Right forelimb (tissue), 1 donor: ENCODE results near the gene CDHR4.
"Not testable (repeated sequence)": the region's sequence is repeated elsewhere in the genome, so short reads cannot be mapped to it uniquely, and the experiment has no call there.

Experiments
- DNase-seq: peaks from one replicate; pipeline ENCODE4 v3.0.0-alpha.2; 2018

Gene CDHR4

DNA sequence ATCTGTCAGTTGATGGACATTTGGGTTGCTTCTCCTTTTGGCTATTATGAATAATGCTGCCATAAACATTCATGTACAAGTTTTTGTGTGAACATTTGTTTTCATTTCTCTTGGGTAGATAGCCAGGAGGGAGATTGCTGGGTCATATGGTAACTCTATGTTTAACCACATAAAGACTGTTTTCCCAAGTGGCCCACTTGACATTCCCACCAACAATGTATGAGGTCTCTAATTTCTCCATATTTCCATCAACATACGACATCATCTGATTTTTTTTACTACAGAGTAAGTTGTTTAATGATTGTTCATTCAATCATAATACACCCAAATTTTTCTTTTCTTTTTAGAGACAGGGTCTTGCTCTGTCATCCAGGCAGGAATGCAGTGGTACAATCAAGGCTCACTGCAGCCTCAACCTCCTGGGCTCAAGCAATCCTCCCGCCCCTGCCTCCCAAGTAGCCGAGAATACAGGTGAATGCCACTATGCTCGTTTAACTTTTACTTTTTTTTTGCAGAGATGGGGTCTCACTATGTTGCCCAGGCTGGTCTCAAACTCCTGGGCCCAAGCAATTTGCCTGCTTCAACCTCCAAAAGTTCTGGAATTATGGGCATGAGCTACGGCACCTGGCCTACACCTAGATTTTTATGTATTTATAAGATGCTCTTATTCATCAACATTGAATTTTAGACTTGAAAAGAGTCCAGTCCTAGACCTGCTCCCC lies 20.2 kb downstream of the CDHR4 start:
- no peak for DNase-seq

DNA sequence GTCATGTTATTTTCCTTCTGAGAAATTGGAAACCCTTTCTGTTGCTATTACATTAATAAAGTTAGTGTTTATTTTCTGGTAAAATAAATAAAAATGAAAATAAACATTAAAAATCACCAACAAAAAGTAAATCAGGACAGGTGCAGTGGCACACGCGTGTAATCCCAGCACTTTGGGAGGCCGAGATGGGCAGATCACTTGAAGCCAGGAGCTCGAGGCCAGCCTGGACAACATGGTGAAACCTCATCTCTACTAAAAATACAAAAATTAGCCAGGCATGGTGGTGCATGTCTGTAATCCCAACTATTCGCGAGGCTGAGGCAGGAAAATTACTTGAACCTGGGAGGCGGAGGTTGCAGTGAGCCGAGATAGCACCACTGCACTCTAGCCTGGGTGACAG lies 23.6 kb downstream of the CDHR4 start:
- not testable (repeated sequence) for DNase-seq

DNA sequence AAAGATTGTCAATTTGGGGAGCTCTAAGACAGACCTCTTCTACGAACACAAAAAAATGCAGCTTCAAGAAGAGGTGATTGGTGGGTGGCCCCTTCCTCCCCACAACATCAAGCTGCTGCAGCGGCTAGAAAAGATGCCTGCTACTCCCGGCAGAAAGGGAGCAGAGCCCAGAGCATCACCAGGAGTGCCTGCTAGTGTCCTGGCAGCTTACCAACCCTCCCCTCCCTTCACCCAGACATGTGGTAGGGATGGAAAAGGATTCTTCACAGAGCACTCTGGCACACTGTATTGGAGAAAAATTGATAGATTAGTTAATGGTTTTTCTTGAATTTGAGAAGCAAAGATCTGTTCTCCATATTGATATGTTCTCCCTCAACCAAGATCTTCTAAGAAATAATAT lies 24.1 kb downstream of the CDHR4 start:
- DNase-seq: no peak

DNA sequence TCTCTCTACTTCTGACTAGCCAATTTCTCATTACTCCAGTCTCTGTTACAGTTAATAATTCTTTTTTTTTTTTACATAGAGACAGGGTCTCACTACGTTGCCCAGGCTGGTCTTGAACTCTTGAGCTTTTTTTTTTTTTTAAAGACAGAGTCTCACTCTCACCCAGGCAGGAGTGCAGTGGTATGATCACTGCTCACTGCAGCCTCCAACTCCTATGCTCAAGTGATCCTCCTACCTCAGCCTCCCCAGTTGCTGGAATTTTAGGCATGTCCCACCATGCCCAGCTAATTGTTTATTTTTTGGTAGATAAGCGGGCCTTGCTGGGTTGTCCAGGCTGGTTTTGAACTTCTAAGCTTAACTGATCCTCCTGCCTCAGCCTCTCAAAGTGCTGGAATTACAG lies 27.0 kb downstream of the CDHR4 start:
- DNase-seq: no peak

DNA sequence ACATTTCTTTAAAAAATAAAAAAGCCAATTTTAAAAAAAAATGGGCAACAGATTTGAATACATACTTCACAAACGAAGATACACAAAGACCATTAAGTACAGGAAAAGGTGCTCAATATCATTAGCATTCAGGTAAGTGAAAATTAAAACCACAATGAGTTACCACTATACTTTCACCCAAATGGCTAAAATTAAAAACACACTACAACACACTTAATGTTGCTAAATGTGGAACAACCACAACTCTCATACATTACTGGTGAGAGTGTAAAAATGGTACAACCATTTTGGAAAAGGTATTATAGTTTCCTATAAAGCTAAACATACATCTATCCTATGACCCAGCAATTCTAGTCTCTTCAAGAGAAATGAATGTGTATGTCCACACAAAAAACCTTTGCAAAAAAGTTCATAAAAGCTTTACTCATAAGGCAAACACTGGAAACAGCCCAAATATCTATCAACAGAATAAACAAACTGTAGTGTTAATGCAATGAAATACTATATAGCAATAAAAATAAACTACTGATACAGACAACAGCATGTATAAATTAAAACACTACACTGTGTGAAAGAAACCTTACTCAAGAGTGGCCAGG lies 28.2 kb downstream of the CDHR4 start:
- no peak for DNase-seq

DNA sequence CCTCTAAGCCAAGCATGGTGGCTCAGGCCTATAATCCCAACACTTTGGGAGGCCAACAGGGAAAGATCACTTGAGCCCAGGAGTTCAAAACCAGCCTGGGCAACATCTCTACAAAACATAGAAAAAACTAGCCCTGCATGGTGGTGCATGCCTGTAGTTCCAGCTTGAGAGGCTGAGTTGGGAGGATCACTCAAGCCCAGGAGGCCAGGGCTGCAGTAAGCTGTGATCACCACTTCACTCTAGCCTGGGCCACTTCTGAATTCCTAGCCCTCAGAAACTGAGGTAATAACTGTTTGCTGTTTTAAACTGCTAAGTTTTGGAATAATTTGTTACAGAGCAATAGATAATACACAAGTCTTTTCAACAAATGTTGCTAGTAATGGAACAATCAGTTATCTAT lies 29.7 kb downstream of the CDHR4 start:
- DNase-seq: no peak

GRCh38 chr3:49769286-49769915 lies 30.3 kb downstream of the CDHR4 start:
- no peak for DNase-seq

DNA sequence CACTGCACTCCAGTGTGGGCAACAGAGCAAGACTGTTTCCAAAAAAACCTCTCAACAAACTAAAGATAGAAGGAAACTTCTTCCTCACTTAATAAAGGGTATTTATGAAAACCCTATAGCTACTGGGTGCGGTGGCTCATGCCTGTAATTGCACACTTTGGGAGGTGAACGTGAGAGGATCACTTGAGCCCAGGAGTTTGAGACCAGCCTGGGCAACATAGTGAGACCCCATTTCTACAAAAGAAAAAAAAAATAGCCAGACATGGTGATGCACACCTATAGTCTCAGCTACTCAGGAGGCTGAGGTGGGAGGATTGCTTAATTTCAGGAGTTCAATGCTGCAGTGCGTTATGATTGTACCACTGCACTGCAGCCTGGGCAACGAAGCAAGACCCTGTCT lies 35.7 kb downstream of the CDHR4 start:
- no peak for DNase-seq

DNA sequence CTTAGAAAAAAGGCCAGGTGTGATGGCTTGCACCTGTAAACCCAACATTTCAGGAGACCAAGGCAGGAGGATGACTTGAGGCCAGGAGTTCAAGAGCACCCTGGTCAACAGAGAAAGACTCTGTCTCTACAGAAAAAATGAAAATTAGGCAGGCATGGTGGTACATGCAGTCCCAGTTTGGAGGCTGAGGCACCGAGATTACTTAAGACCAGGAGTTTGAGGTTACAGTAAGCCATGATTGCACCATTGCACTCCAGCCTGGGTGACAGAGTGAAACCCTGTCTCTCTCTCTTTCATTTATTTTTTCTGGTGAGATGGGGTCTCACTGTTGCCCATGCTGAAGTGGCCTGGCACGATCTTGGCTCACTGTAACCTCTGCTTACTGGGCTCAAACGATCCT lies 38.0 kb downstream of the CDHR4 start:
- DNase-seq: no peak

DNA sequence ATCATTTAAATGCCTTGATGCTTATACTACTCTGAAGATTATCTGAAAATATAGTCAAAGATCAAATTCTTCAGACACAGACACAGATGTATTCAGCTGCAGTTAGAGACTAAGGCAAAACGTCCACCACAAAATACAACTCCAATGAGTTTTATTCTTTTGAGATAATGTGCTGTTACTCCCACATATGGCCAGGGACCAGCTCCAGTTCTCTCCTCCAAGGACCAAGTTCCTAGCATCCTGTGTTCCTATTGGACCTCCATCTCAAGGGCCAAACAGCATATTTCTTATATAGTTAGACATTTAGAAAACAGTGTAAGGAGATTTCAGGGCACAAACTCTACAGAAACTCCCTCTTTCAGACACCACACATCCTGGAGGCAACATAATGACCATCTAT lies 40.4 kb downstream of the CDHR4 start:
- DNase-seq: no peak

GRCh38 chr3:49757197-49757596 lies 42.5 kb downstream of the CDHR4 start:
- no peak for DNase-seq

GRCh38 chr3:49756036-49756435 lies 43.6 kb downstream of the CDHR4 start:
- DNase-seq: no peak

GRCh38 chr3:49754536-49754935 lies 45.1 kb downstream of the CDHR4 start:
- no peak for DNase-seq

- no peak for DNase-seq
Measured at GRCh38 chr3:49751501-49751900, 48.2 kb downstream of the CDHR4 start.

DNA sequence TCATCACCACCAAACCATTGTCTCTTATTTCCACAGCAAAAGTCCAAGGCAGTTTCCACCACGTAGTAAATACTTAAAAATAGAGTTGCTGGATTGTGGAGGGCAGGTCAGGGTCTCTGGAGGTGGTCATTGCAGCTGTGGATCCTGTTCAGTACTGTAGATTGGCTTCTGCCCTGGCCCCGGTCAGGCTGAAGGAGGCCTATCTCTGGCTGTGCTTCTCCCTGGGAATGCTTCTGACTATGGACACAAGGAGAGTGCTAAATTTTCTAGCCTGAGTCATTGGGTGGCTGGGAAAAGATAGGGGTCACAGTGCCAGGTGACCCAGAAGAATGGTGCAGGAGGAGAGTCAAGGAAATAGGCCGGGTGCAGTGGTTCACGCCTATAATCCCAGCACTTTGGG lies 49.6 kb downstream of the CDHR4 start:
- DNase-seq: no peak

DNA sequence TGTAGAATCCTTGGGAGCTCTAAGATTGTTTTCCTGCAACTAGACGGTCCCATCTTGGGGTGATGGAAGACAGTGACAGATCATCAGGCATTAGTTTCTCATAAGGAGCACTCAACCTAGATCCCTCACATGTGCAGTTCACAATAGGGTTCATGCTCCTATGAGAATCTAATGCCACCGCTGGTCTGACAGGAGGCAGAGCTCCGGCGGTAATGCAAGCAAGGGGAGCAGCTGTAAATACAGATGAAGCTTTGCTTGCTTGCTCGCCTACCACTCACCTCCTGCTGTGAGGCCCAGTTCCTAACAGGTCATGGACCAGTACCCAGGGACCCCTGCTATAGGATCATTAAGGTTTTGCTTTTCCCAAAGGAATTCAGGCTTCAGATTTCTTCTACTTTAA lies 50.8 kb downstream of the CDHR4 start:
- not testable (repeated sequence) for DNase-seq

DNA sequence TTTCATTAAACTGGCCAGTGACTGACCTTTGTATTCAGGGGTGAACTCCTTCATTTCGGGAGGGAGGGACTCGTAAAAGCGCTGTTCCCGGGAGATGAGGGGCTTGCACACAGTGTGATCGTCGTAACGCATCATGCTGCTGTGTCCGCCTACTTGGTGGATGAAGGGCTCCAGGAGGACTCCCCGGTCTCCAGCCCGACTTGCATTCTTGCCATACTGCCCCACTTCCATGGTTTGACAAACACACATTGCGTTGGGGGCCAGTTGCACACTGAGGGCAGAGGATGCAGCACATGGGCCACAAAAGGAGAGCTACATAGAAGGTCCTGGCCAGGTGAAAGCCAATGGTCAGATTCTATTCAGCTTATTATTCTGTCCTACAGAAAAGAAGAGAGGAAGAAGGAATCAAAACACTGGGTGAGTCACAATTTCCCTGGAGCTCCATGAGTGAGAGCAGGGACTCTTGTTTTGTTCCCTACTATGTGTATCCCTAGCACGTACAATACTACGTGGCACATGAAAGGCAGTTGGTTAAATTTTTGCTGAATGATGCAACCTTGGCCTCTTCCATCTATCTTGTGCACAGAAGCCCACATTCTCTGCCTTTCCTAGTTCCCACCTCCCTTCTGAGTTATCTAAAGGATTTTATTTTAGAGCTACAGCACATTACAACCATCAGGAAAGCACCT lies 51.7 kb downstream of the CDHR4 start:
- no peak for DNase-seq

GRCh38 chr3:49745986-49746385 lies 53.7 kb downstream of the CDHR4 start:
- DNase-seq: no peak
